GM21447 (cell line): Measurements from ENCODE around the gene DIPK1C.
"Not testable (repeated sequence)": the region's sequence is repeated elsewhere in the genome, so short reads cannot be mapped to it uniquely, and the experiment has no call there.

Experiments used
- ATAC-seq: cut with Tn5 transposase; IDR thresholded peaks from one replicate; pipeline ENCODE4 v1.9.1; 2021; ENCODE audit not compliant: unreplicated experiment

DIPK1C gene

DNA sequence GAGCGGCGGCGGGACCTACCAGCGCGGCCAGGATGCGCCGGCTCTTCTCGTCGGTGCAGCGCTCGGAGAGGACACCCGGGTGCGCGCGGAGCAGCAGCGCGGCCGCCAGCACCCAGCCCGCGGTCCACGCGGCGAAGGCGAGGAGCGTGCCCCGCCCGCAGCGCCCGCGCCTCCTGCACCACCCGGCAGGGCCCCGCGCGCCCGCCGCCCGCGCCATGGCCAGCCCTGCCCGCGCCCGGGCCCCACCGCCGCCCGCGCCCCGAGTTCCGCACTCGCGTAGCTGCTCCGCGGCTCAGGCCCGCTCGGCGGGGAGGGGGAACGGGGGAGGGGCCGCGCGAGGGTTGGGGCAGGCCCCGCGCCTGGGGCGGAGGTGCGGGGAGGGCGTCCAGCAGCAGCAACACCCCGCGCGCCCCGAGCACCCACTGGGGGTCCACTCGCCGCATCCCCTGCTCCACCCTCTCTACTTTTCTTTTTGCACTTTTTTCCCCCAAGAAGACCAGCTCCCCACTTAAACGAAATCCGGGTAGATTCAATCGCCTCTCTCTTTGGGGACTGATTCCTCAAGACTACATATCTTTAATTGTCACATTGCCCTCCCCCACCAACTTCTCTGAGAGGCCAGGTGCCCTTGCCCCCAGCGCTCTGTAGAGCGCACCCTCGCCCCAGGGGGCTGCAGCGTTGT is at the start of gene DIPK1C:
TSS of gene DIPK1C (minus strand) at position 266 of the 682 bp plus-strand sequence. CDS start at position 217, 49 bp downstream.
- no peak for ATAC-seq

DNA sequence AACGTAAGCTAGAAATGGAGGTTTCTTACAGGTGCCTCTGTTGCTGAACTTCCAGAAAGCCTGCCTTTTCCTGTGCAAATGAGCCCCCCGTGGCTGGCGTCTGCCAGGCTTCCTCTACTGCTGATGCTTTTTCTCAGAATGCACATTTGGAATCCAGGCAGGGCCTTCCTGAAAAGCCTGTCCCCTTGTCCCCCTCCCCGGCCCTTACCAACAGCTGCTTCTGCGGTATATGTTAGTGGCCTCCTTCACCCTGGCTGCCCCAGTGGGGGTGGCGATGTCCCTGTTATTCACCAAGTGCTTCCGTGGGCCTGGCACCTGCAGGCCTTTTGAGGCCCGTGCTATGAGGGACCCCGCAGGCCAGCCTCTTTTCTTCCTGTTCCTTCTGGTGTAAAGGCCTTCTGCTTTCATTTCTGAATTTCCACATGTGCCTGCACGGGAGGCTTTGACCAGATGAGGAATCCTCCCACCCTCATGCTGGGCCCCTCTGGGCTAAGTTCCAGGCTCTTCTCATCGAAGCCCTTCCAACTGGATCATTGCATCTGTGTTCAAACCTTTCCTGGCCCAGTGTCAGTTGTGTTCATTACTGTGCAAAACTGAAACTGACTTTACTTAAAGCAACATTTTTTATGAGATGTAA is 49.5 kb upstream of the DIPK1C start:
- no peak for ATAC-seq

DNA sequence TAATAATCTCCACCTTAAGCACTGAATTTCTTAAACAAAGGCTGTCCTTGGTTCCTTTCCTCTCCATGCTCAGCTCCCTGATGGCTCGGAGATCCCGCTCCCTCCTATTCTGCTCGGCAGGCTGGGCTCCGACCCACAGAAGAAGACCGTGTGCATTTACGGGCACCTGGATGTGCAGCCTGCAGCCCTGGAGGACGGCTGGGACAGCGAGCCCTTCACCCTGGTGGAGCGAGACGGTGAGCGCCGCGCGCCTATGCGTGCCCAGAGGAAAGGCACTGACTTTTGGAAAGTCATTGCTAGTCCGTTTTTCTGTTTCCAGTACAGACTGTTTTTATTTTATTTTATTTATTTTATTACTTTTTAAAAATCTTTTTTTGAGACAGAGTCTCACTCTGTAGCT is 48.7 kb upstream of the DIPK1C start:
- no peak for ATAC-seq

DNA sequence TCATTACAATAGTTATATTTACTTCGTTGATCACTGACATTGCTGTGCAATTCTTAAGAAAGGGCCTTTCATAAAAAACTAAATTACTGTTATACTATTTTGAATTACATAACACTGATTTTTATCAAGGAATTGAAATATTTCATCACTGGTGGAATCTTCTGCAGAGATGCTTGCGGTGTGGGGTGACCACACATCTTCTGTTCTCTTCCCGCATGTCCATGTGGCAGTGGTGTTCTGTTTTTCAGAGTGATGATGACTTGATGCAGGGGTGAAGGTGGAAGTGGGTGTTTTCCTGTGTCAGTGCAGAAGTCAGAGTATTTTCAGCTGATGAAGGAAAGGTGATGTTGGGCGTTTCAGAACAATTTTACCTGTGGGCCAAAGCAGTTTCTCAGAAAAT is 46.0 kb upstream of the DIPK1C start:
- ATAC-seq: no peak

DNA sequence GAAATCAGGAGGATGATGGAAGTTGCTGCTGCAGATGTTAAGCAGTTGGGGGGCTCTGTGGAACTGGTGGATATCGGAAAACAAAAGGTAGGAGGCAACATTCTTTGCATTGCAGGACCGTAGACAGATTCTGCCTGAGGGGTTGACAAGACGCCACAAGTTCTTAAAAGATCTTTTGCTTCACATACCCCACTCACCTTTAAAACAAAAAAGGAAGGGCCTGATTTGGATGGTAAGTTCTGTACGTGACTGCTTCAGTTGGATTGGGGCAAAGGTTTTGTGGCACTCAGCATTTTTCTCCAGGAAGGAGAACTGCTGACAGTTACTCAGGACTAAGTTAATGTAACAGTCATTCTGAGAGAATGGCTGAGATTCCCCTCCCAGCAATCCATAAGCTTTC is 44.3 kb upstream of the DIPK1C start:
- no peak for ATAC-seq

DNA sequence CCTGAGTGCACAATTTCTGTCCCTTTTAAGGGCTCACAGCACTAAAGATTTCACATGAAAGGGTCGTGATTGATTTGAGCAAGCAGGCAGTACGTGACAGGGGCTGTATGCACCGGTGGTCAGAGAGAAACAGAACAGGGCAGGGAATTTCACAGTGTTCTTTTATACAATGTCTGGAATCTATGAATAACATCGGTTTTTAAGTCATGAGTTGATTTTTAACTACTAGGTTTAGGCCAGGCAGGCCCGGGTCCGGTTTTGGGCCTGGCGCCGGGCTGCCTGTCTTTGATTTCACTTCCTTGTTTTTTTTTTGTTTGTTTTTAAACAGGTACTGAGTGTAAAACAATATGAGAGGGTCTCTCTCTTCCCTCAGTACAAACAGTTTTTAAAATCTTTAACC is 43.7 kb upstream of the DIPK1C start:
- ATAC-seq: not testable (repeated sequence)

DNA sequence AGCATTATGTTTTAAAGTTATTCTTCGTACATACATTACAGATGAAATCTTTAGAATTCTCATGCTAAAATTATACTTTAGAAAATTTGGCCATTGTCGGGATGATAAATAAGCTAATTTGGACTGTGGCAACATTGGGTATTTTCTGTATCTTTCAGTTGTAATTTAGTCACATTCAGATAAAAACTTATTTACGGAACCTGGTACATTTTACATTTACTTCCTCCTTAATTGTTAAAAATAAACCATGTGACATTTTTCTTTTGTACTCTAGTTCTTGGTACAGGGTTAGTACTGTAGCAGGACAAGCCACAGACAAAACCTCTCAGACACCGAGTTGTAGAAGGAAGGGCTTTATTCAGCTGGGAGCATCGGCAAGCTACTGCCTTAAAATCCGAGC is 43.3 kb upstream of the DIPK1C start:
- no peak for ATAC-seq

DNA sequence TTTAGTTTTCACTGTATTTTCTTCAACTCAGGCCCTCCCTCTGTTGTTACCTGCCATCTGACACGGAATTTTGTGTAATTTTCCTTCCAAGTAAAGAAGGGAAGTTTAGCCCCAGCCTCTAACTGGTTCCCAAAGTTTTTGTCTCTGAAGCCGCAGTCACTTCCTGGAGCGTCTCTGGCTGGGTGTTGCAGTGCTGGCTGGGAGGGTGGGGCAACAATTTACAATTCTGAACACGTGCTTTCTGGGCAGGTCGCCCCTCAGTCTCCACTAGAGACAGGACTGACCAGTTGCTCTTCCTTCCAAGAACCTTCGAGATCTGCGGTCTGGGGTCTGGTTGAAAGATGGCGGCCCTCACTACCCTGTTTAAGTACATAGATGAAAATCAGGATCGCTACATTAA is 42.5 kb upstream of the DIPK1C start:
- ATAC-seq: peak; percentile 37

DNA sequence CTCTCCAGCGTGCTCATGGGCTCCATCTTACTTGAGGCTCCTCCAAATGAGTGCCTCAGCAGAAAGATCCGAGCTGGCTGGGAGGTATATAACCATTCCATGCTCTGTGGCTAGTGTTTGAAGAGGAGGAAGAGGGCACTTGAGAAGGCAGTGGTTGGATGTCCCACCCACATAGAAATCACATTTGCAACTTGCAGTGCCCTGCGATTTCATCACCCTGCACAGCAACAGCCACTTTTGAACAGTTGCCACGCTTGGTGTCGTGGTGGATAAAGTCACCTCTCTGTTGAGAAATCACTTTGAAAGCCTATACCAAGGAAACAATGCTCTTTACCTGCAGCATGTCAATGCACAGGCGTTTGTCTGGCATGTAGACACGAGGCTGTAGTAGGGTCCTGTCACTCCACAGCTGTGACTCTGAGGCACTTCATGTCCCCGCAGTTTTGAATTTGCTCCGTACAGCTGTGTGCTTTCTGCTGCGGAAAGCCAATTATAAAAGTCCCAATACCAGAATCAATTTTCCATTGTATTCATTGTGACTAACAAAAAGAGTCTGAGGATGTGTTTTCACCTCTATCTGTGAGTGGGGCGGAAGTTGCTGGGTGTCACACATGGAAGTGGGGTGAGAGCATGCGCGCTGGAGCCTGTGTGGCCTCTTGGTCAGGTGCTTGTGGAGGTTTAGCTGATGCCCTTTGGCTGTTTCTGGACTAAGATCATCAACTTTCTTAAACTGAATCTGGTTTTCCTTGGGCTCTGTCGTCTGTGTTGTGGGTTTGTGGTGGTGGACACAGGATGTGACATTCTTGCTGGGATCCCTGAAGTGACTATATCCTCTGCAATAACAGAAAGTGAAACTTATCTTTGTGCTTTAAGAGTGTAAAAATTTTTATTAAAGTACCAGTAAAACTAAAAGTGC is 41.9 kb upstream of the DIPK1C start:
- peak; percentile 33 for ATAC-seq

DNA sequence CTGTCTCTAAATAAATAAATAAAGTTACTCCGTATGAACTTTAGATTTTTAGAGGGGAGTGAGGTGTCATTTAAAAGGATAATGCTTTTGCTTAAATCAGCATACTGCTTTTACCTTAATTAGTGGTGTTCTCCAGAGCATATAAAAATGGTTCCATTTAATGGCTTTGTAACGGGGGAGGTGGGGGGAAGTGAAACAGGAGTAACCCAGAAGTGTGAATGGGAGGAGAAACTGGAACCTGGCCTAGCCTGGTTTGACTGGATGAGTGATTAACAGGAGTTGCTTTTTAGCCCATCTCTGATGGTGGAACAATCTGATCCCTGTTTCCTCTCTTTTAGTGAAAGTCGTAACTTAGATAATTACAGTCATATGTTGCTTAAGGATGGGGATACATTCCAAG is 40.7 kb upstream of the DIPK1C start:
- ATAC-seq: no peak

DNA sequence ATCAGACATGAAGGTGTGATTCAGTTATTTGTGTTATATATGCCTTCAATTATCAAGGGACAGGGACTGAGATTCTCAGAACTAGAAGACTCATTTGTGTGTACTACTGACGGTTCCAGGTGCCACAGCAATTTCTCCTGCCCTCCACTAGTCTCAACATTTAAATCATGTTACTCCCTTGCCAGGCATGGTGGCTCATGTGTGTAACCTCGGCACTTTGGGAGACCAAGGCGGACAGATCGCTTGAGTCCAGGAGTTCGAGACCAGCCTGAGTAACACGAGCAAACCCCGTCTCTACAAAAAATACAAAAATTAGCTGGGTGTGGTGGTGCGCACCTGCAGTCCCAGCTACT is 40.2 kb upstream of the DIPK1C start:
- no peak for ATAC-seq

DNA sequence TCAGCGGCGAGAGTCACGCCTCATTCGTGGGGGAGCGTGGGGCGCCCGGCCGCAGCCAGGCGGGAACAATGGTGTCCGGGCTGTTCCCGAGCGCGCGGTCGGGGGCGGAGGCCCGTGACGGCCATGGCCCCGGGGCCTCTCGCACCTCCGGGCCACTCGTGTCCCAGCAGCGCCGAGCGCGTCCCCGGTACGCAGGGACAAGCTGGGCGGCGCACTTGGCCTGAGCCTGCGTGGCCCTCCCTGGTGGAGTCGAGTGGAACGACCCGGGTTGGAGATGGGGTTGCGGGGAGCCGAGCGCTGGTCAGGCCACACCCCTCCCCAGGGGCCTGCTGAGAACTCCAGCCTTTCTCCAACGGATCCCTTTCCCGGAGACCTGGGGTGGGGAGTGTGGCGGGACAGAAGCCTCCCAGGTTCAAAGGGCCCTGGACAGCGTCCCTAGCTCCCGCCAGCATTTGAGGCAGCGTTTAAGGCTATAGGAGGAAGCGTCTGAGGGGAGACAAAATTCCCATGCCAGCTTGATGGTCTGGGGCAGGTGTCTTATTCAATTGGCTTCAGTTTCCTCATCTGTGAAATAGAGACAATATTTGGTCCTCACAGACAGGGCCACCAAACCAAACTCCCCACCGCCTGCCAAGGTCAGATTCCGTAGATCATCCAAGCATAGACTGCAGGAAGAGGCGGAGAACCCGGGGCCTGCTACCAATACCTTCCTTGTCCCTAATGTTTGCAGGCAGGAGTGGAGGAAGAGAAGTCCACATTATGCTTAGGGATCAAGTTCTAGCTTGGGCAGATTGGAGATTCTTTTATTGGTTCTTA is 39.6 kb upstream of the DIPK1C start:
- peak; percentile 22 for ATAC-seq

DNA sequence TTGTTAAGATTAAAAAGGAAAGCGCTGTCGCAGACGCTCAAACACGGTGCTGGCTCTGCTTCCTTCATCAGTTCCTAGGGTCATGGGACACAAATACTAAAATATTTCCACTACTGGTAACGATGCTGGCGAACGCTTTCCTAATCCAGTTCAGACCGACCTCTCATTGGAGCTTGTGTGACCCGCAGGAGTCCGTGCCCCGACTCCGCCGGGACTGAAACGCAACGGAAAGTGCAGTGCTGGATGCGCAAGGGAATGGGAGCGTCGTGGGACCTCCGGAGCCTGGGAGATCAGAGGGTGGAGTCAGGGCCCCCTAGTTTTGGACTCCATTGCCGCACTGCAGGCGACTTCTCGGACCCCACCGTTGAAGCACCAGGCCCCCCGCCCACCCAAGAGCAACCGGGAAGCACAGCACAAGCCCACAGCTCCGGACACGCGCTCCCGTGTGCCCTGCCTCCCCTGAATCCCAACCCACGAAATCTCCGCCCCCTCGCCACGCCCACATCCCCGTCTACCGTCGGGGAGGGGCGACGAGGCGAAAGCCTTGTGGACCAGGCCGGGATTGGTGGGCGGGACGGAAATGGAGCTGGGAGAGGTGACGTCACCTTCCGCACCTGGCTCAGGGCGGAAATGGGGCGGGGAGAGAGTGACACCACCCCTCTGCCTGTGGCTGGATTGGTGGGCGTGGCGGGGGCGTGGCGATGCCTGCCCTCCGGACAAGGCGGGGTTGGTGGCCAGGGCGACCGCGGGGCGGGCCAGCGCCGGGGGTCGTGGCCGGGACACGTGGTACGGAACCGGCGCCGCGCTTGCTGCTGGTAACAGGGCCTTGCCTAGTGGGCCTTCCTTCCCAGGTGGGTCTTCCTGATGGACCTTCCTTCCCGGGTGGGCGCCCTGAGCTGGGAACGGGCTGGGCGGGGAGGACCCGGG is 38.7 kb upstream of the DIPK1C start, which contains the start of gene CNDP2:
TSS of gene CNDP2 (plus strand) at position 783 of the 927 bp plus-strand sequence. CDS start 3,611 bp downstream, outside the sequence.
- peak; percentile 71 for ATAC-seq

DNA sequence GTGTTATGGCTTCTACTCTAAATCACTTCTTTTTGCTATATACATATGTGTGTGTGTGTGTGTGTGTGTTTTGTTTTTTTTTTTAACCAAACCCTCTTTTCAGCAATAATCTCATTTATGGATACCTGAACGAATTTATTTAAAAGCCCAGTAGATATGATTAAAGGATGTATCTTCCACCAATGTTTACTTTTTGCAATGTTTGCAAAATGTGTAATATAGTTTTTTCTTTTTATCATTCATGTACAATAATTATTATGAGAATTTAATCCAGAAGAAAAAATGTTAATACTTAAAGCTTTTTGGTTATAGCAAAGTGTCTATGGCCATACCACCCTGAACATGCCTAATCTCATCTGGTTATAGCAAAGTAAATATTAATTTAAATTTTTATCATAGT is 37.4 kb upstream of the DIPK1C start:
- ATAC-seq: no peak

DNA sequence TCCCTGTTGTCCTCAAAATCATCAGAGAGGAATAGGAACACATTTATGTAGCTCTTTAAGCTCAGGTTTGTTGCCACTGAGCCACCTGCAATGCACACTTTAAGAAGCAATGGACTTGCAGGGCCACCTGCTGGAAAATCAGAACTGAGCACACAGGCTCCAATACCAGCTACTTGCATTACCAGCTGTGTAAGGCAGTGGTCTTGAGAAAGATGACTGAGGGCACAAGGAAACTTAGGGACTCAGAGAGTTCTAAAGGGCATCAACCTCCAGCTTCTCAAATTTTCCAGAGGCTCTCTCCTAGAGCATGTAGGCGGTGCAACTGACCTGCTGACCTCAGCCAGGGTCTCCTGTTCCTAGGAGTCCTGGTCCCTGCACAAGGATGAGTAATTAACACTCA is 36.6 kb upstream of the DIPK1C start:
- ATAC-seq: no peak

DNA sequence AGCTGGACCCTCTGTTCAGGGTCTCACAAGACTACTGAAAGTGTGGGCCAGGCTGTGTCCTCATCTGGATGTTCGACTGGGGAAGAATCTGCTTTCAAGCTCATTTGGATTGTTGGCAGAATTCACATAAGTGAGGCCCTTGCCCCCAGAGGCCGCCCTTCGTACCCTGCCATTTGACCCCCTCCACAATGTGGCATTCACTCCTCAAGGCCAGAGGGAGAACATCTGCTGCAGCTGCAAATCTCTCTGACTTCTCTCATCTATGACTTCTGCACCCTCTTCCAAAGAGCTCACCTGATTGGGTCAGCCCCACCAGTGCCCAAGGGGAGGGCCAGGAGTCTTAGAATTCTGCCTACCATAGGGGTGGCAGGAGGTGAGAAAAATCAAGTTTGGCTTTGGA is 35.2 kb upstream of the DIPK1C start:
- ATAC-seq: no peak

DNA sequence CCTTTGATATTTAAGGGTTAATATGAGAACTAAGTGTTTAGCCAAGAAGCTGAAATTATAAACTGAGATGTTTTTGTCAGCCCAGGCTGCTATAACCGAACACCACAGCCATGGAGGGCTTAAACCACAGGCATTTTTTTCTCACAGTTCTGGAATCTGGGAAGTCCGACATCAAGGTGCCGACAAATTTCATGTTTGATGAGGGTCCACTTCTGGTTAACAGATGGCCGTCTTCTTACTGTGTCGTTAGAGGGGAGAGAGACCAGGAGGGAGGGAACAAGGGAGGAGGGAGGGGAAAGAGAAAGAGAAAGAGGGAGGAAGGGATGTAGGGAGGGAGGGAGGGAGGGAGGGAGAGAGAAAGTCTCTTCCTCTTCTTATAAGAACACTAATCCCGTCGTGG is 32.6 kb upstream of the DIPK1C start:
- no peak for ATAC-seq

DNA sequence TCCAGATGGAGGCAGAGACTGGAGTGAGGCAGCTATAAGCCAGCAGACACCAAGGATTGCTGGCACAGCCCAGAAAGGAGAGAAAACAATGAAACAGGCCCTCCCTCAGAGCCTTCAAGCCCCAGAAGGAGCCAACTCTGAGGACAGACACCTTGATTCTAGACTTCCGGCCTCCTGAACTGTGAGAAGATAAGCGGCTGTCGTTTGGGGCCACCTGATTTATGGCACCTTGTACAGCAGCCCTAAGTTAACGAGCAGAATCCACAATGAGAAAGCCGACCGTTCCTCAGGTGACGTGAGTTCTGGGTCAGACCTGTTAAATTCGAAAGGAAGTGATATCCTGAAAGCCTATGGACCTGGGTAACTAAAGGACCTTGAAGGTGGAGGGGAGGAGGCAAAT is 31.8 kb upstream of the DIPK1C start:
- ATAC-seq: no peak

DNA sequence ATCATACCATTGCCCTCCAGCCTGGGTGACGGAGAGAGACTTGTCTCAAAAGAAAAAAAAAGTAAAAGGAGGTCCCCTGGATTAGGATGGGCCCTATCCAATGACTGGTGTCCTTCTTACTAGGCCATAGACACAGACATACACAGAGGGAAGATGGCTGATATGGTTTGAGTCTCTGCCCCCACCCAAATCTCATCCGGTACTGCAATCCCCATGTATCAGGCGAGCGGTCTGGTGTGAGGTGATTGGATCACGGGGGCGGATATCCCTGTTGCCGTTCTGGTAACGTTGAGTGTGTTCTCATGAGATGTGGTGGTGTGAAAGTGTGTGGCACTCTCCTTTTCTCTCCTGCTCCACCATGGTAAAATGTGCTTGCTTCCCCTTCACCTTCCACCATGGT is 31.2 kb upstream of the DIPK1C start:
- no peak for ATAC-seq
